GM12872 (cell line): ENCODE data around the gene RBM45.

Experiments
- TF ChIP-seq, protein P1 (sequence below): IDR thresholded peaks from 3 replicates; pipeline ENCODE4 v1.5.1; 2011; ENCODE audit warnings: low read depth, mild to moderate bottlenecking, low read length, moderate library complexity; ENCODE audit not compliant: insufficient read depth

The RBM45 gene

GRCh38 chr2:178152977-178153376 lies 40.7 kb downstream of the RBM45 start:
- TF ChIP-seq, protein P1, sequence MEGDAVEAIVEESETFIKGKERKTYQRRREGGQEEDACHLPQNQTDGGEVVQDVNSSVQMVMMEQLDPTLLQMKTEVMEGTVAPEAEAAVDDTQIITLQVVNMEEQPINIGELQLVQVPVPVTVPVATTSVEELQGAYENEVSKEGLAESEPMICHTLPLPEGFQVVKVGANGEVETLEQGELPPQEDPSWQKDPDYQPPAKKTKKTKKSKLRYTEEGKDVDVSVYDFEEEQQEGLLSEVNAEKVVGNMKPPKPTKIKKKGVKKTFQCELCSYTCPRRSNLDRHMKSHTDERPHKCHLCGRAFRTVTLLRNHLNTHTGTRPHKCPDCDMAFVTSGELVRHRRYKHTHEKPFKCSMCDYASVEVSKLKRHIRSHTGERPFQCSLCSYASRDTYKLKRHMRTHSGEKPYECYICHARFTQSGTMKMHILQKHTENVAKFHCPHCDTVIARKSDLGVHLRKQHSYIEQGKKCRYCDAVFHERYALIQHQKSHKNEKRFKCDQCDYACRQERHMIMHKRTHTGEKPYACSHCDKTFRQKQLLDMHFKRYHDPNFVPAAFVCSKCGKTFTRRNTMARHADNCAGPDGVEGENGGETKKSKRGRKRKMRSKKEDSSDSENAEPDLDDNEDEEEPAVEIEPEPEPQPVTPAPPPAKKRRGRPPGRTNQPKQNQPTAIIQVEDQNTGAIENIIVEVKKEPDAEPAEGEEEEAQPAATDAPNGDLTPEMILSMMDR = no peak

- TF ChIP-seq, protein P1 = no peak
These were observed 43.3 kb downstream of the RBM45 start for GRCh38 chr2:178155524-178155923.

GRCh38 chr2:178157574-178157973 lies 45.3 kb downstream of the RBM45 start:
- TF ChIP-seq, protein P1 = no peak

DNA sequence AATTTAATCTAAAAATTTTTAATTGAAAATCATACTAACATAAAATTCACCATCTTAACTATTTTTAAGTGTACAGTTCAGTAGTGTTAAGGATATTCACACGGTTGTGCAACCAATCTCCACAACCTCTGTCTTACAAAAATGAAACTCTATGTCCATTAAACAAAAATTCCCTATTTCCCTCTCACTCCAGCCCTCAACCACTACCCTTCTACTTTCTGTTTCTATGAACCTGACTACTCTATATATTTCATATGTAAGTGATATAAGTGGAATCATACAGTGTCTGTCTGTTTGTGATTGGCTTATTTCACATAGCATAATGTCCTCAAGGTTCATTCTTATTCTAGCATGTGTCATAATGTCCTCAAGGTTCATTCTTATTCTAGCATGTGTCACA lies 47.7 kb downstream of the RBM45 start:
- TF ChIP-seq, protein P1 = no peak

- TF ChIP-seq, protein P1 = no peak
These were observed 48.4 kb downstream of the RBM45 start for GRCh38 chr2:178160601-178161000.

DNA sequence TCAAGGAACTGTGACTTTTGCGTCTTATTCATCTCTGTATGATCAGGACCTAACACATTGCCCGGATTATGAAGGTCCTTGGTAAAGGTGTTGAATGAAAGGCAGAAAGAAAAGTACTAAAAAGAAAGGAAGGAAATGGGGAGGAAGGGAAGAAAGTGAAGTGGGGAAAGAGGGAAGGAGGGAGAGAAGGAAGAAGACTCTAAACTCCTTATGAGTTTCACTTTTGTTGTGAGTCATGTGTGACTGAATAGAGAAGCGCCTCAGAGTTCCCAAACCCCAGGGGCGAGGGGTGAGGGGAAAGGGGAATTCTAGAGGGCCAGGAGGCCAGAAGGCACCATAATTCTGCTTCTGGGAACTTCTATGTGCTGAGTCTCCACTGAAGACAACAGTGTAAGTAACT lies 51.2 kb downstream of the RBM45 start:
- TF ChIP-seq, protein P1 = no peak

DNA sequence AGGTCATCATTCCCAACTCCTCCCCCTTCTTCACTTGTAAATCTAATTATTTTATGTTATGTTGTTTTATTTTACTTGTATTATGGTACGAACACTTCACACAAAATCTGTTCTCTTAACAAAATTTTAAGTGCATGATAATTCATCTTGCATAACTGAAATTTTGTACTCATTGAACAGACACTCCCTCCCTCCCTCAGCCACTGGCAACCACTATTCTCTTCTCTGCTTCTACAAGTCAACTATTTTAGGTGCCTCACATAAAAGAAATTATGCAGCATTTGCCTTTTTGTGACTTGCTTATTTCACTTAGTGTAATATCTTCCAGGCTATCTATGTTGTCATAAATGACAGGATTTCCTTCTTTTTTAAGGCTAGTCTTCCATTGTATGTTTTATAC lies 51.7 kb downstream of the RBM45 start:
- TF ChIP-seq, protein P1 = no peak

DNA sequence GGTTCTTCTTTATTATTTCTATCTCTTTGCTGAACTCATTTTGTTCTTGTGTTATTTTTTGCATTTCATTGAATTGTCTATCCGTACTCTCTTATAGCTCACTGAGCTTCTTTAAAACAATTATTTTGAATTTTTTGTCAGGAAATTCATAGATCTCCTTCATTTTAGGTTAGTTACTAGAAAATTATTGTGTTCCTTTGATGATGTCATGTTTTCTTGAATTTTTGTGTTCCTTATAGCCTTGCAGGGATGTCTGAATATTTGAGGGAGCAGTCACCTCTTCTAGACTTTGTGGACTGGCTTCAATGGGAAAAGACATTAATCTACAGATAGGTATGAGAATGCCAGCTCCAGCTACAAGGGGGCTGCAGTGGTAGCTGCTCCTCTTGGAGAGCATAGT lies 61.4 kb downstream of the RBM45 start:
- TF ChIP-seq, protein P1 = no peak
